Measurements from ENCODE around the gene MBNL1.

DNA sequence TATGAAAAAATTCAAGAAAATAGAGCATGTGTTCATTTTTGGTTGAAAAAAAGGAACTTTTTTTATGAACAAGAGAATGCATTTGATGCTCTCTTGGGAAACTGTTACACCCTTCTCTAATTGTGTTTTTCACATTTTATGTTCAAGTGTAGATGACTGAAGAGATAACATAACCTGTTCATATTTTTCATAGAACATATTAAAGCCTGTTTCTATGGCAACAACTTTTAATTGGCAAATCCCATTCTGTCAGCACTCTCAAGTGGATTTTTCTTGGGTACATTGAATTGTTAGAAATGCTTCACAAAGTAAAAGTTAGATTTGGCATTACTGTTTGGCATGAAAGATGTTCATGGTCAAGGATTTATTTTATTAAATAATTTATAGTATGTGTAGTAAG lies 117.5 kb downstream of the MBNL1 start:
- TF ChIP-seq RXRA (IDR thresholded peaks at IDR 0.05) = no peak
- no peak for TF ChIP-seq TAF1 (conservative IDR thresholded peaks at IDR 0.05)
- no peak for TF ChIP-seq YY1 (IDR thresholded peaks at IDR 0.05)
- TF ChIP-seq, protein P1, sequence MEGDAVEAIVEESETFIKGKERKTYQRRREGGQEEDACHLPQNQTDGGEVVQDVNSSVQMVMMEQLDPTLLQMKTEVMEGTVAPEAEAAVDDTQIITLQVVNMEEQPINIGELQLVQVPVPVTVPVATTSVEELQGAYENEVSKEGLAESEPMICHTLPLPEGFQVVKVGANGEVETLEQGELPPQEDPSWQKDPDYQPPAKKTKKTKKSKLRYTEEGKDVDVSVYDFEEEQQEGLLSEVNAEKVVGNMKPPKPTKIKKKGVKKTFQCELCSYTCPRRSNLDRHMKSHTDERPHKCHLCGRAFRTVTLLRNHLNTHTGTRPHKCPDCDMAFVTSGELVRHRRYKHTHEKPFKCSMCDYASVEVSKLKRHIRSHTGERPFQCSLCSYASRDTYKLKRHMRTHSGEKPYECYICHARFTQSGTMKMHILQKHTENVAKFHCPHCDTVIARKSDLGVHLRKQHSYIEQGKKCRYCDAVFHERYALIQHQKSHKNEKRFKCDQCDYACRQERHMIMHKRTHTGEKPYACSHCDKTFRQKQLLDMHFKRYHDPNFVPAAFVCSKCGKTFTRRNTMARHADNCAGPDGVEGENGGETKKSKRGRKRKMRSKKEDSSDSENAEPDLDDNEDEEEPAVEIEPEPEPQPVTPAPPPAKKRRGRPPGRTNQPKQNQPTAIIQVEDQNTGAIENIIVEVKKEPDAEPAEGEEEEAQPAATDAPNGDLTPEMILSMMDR (IDR thresholded peaks at IDR 0.05; ENCODE audit: low read depth, low read length, missing input control) = no peak
- TF ChIP-seq, protein P2, sequence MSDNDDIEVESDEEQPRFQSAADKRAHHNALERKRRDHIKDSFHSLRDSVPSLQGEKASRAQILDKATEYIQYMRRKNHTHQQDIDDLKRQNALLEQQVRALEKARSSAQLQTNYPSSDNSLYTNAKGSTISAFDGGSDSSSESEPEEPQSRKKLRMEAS (IDR thresholded peaks at IDR 0.05) = no peak

All from liver (tissue), 3 donors.